ENCODE data around the gene MYO1D. TPM values are rescaled to one million over a fixed set of nuclear protein-coding genes. Genes with fewer than 3 reads are reported as not detected.

MYO1D gene
- total RNA-seq, 1 experiment from 2014 or later = 29.9 TPM

DNA sequence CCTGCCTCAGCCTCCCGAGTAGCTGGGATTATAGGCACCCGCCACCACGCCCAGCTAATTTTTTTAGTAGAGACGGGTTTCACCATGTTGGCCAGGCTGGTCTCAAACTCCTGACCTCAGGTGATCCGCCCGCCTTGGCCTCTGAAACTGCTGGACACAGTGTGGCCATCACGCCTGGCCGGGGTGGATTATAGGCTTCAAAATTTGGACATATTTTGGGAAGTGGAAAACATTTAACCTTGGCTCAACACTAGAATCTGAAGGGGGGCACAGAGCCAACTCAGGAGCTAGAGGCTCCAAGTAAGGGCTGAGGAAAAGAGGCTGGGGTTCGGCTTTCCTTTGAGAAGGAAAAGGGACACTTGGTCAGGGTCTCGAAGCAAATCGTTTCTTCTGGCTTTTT, 392.3 kb downstream of the MYO1D start (continued):
- TF ChIP-seq, protein P1, sequence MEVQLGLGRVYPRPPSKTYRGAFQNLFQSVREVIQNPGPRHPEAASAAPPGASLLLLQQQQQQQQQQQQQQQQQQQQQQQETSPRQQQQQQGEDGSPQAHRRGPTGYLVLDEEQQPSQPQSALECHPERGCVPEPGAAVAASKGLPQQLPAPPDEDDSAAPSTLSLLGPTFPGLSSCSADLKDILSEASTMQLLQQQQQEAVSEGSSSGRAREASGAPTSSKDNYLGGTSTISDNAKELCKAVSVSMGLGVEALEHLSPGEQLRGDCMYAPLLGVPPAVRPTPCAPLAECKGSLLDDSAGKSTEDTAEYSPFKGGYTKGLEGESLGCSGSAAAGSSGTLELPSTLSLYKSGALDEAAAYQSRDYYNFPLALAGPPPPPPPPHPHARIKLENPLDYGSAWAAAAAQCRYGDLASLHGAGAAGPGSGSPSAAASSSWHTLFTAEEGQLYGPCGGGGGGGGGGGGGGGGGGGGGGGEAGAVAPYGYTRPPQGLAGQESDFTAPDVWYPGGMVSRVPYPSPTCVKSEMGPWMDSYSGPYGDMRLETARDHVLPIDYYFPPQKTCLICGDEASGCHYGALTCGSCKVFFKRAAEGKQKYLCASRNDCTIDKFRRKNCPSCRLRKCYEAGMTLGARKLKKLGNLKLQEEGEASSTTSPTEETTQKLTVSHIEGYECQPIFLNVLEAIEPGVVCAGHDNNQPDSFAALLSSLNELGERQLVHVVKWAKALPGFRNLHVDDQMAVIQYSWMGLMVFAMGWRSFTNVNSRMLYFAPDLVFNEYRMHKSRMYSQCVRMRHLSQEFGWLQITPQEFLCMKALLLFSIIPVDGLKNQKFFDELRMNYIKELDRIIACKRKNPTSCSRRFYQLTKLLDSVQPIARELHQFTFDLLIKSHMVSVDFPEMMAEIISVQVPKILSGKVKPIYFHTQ (CRISPR knock-in tag; IDR thresholded peaks at IDR 0.05) = no peak
- TF ChIP-seq ZBTB21 (CRISPR knock-in tag; IDR thresholded peaks at IDR 0.05; ENCODE audit: borderline replicate concordance) = no peak
- TF ChIP-seq SMAD3 (CRISPR knock-in tag; IDR thresholded peaks at IDR 0.05; ENCODE audit: borderline replicate concordance) = no peak
- TF ChIP-seq FOXP1 (CRISPR knock-in tag; IDR thresholded peaks at IDR 0.05; ENCODE audit: borderline replicate concordance) = no peak
- no peak for TF ChIP-seq JAZF1 (CRISPR knock-in tag; IDR thresholded peaks at IDR 0.05)
- no peak for TF ChIP-seq GABPB1 (CRISPR knock-in tag; IDR thresholded peaks at IDR 0.05)
- TF ChIP-seq, protein P2, sequence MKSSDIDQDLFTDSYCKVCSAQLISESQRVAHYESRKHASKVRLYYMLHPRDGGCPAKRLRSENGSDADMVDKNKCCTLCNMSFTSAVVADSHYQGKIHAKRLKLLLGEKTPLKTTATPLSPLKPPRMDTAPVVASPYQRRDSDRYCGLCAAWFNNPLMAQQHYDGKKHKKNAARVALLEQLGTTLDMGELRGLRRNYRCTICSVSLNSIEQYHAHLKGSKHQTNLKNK (CRISPR knock-in tag; IDR thresholded peaks at IDR 0.05) = no peak
- TF ChIP-seq, protein P3, sequence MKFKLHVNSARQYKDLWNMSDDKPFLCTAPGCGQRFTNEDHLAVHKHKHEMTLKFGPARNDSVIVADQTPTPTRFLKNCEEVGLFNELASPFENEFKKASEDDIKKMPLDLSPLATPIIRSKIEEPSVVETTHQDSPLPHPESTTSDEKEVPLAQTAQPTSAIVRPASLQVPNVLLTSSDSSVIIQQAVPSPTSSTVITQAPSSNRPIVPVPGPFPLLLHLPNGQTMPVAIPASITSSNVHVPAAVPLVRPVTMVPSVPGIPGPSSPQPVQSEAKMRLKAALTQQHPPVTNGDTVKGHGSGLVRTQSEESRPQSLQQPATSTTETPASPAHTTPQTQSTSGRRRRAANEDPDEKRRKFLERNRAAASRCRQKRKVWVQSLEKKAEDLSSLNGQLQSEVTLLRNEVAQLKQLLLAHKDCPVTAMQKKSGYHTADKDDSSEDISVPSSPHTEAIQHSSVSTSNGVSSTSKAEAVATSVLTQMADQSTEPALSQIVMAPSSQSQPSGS (CRISPR knock-in tag; IDR thresholded peaks at IDR 0.05; ENCODE audit: borderline replicate concordance, low read depth) = no peak
- TF ChIP-seq, protein P4, sequence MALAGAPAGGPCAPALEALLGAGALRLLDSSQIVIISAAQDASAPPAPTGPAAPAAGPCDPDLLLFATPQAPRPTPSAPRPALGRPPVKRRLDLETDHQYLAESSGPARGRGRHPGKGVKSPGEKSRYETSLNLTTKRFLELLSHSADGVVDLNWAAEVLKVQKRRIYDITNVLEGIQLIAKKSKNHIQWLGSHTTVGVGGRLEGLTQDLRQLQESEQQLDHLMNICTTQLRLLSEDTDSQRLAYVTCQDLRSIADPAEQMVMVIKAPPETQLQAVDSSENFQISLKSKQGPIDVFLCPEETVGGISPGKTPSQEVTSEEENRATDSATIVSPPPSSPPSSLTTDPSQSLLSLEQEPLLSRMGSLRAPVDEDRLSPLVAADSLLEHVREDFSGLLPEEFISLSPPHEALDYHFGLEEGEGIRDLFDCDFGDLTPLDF (CRISPR knock-in tag; IDR thresholded peaks at IDR 0.05) = no peak
- TF ChIP-seq TCF7 (CRISPR knock-in tag; IDR thresholded peaks at IDR 0.05; ENCODE audit: low read depth) = no peak

DNA sequence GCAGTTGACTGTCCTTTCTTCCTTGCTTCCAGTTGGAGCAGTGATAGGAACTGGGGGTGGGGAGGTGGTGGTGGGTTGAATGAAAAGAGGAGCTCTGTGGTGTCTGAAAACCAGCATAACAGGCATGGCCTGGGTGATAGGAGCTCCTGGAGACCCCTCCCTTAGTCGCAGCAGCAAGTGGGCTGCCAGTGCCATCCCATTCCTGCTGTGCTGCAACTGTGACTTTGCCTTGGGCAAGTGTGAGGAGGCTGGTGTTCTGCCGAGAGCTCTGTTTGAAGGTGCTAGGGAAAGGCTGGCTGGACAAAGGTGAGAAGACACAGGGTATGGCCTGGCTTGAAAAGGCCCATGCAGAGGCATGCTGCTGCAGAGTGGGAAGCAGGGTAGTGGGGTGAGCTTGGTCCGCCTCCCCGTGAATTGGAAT, 392.9 kb downstream of the MYO1D start:
- DNase-seq (ENCODE audit: low spot score) = no peak
- TF ChIP-seq, protein P5, sequence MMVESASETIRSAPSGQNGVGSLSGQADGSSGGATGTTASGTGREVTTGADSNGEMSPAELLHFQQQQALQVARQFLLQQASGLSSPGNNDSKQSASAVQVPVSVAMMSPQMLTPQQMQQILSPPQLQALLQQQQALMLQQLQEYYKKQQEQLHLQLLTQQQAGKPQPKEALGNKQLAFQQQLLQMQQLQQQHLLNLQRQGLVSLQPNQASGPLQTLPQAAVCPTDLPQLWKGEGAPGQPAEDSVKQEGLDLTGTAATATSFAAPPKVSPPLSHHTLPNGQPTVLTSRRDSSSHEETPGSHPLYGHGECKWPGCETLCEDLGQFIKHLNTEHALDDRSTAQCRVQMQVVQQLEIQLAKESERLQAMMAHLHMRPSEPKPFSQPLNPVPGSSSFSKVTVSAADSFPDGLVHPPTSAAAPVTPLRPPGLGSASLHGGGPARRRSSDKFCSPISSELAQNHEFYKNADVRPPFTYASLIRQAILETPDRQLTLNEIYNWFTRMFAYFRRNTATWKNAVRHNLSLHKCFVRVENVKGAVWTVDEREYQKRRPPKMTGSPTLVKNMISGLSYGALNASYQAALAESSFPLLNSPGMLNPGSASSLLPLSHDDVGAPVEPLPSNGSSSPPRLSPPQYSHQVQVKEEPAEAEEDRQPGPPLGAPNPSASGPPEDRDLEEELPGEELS (CRISPR knock-in tag; IDR thresholded peaks at IDR 0.05) = no peak
- no peak for TF ChIP-seq NFYB (CRISPR knock-in tag; conservative IDR thresholded peaks at IDR 0.05; ENCODE audit: low read depth)
- TF ChIP-seq, protein P4 (CRISPR knock-in tag; IDR thresholded peaks at IDR 0.05) = no peak
- no peak for TF ChIP-seq CBFB (CRISPR knock-in tag; IDR thresholded peaks at IDR 0.05; ENCODE audit: low read depth)
- TF ChIP-seq ZNF396 (CRISPR knock-in tag; IDR thresholded peaks at IDR 0.05; ENCODE audit: borderline replicate concordance) = no peak
- TF ChIP-seq, protein P6, sequence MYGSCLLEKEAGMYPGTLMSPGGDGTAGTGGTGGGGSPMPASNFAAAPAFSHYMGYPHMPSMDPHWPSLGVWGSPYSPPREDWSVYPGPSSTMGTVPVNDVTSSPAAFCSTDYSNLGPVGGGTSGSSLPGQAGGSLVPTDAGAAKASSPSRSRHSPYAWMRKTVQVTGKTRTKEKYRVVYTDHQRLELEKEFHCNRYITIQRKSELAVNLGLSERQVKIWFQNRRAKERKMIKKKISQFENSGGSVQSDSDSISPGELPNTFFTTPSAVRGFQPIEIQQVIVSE (CRISPR knock-in tag; IDR thresholded peaks at IDR 0.05; ENCODE audit: borderline replicate concordance) = no peak
- TF ChIP-seq, protein P7, sequence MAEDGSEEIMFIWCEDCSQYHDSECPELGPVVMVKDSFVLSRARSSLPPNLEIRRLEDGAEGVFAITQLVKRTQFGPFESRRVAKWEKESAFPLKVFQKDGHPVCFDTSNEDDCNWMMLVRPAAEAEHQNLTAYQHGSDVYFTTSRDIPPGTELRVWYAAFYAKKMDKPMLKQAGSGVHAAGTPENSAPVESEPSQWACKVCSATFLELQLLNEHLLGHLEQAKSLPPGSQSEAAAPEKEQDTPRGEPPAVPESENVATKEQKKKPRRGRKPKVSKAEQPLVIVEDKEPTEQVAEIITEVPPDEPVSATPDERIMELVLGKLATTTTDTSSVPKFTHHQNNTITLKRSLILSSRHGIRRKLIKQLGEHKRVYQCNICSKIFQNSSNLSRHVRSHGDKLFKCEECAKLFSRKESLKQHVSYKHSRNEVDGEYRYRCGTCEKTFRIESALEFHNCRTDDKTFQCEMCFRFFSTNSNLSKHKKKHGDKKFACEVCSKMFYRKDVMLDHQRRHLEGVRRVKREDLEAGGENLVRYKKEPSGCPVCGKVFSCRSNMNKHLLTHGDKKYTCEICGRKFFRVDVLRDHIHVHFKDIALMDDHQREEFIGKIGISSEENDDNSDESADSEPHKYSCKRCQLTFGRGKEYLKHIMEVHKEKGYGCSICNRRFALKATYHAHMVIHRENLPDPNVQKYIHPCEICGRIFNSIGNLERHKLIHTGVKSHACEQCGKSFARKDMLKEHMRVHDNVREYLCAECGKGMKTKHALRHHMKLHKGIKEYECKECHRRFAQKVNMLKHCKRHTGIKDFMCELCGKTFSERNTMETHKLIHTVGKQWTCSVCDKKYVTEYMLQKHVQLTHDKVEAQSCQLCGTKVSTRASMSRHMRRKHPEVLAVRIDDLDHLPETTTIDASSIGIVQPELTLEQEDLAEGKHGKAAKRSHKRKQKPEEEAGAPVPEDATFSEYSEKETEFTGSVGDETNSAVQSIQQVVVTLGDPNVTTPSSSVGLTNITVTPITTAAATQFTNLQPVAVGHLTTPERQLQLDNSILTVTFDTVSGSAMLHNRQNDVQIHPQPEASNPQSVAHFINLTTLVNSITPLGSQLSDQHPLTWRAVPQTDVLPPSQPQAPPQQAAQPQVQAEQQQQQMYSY (CRISPR knock-in tag; IDR thresholded peaks at IDR 0.05) = no peak
- TF ChIP-seq, protein P8, sequence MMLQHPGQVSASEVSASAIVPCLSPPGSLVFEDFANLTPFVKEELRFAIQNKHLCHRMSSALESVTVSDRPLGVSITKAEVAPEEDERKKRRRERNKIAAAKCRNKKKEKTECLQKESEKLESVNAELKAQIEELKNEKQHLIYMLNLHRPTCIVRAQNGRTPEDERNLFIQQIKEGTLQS (CRISPR knock-in tag; conservative IDR thresholded peaks at IDR 0.05) = no peak
- no peak for TF ChIP-seq TEAD1 (CRISPR knock-in tag; IDR thresholded peaks at IDR 0.05)
- no peak for TF ChIP-seq ZNF423 (CRISPR knock-in tag; IDR thresholded peaks at IDR 0.05)
- TF ChIP-seq ZNF671 (CRISPR knock-in tag; IDR thresholded peaks at IDR 0.05) = no peak
- TF ChIP-seq, protein P9, sequence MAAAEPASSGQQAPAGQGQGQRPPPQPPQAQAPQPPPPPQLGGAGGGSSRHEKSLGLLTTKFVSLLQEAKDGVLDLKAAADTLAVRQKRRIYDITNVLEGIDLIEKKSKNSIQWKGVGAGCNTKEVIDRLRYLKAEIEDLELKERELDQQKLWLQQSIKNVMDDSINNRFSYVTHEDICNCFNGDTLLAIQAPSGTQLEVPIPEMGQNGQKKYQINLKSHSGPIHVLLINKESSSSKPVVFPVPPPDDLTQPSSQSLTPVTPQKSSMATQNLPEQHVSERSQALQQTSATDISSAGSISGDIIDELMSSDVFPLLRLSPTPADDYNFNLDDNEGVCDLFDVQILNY (CRISPR knock-in tag; IDR thresholded peaks at IDR 0.05) = no peak

More for the DNA sequence above, 392.9 kb downstream of the MYO1D start:
- POLR2A ChIA-PET = interaction anchor here (0.6 kb wide), 1 partner anchor 44 kb away, joined by 5 read pairs; no protein-coding TSS in a partner anchor
- Mint-ChIP-seq H3K36me3 (peaks cover 34% of the 10 kb centered on the region), H3K4me3 (no peak overlapping the region), H3K9me3 (no peaks in the 10 kb centered on the region), H3K27ac (peak overlapping the region; percentile 81), H3K4me1 (peaks cover 42% of the 10 kb centered on the region), H3K27me3 (ENCODE audit: low read depth) (no peaks in the 10 kb centered on the region)
- CTCF ChIA-PET = interaction anchor here (0.6 to 2.7 kb wide), 19 partner anchors 11 to 453 kb away, joined by 3 to 20 read pairs (median 4); partner anchors contain the start of genes MYO1D and PSMD11
- no peak for ATAC-seq
